GM10248 (cell line): Measurements from ENCODE around the gene MFSD1.

ENCODE experiments used
- CTCF ChIA-PET: fragments of 300-600 bp; sonication (Branson Sonifier 250); formaldehyde crosslinking; extraction: SDS; loops from one replicate; lab custom pipeline; 2021; ENCODE audit warnings: antibody characterized with exemption; lab: Yijun Ruan, JAX
- POLR2A ChIA-PET: fragments of 350-650 bp; sonication (Branson Sonifier 250); formaldehyde crosslinking; extraction: SDS; loops from one replicate; lab custom pipeline; 2020; ENCODE audit warnings: antibody characterized with exemption; lab: Yijun Ruan, JAX
- DNase-seq: peaks from one replicate; pipeline ENCODE4 v3.0.0; 2012; ENCODE audit errors: extremely low spot score
- CTCF ChIP-seq: IDR thresholded peaks from 2 replicates; pipeline ENCODE4 v1.5.1; 2012; ENCODE audit warnings: mild to moderate bottlenecking, low read depth; ENCODE audit errors: extremely low read depth, missing control alignments, control extremely low read depth

MFSD1 gene

GRCh38 chr3:158792709-158793108 lies 9.1 kb upstream of the MFSD1 start:
- TF ChIP-seq CTCF: no peak
- POLR2A ChIA-PET: no interaction called here
- CTCF ChIA-PET: interaction anchor here (1.8 to 5.5 kb wide), 2 partner anchors 11 to 64 kb away, joined by 5 to 80 read pairs; no protein-coding TSS in a partner anchor
- no peak for DNase-seq

GRCh38 chr3:158794206-158794605 lies 7.6 kb upstream of the MFSD1 start:
- ChIA-PET POLR2A (no interaction called here), CTCF (interaction anchor here (1.0 to 4.1 kb wide), 12 partner anchors 8 to 463 kb away, joined by 3 to 17 read pairs (median 4); no protein-coding TSS in a partner anchor)
- no peak for DNase-seq
- no peak for TF ChIP-seq CTCF

- DNase-seq: no peak
- POLR2A ChIA-PET: no interaction called here
- peak; percentile 56 for TF ChIP-seq CTCF
- CTCF ChIA-PET: interaction anchor here (0.6 to 4.1 kb wide), 21 partner anchors 9 to 465 kb away, joined by 3 to 17 read pairs (median 4); partner anchors contain the start of gene LXN
Measured at GRCh38 chr3:158794936-158795518, 6.8 kb upstream of the MFSD1 start.

- ChIA-PET POLR2A (interaction anchor here (0.6 kb wide), 3 partner anchors 10 to 1181 kb away, joined by 3 to 6 read pairs (median 4); no protein-coding TSS in a partner anchor), CTCF (interaction anchor here (0.8 to 4.1 kb wide), 16 partner anchors 9 to 936 kb away, joined by 3 to 19 read pairs (median 4); no protein-coding TSS in a partner anchor)
- TF ChIP-seq CTCF: no peak
- peak; percentile 22 for DNase-seq
Measured at GRCh38 chr3:158801201-158801600, 653 bp upstream of the MFSD1 start.

- CTCF ChIA-PET: interaction anchor here (0.8 to 4.1 kb wide), 14 partner anchors 9 to 458 kb away, joined by 3 to 19 read pairs (median 4); partner anchors contain the start of gene GFM1
- peak; percentile 33 for DNase-seq
- TF ChIP-seq CTCF: no peak
- POLR2A ChIA-PET: no interaction called here
Measured at GRCh38 chr3:158802409-158803268, 785 bp downstream of the MFSD1 start.

- ChIA-PET CTCF (interaction anchor here (1.0 to 1.9 kb wide), 2 partner anchors 9 to 125 kb away, joined by 3 to 6 read pairs; no protein-coding TSS in a partner anchor), POLR2A (no interaction called here)
- no peak for TF ChIP-seq CTCF
- DNase-seq: no peak
Measured at GRCh38 chr3:158804441-158804840, 2.6 kb downstream of the MFSD1 start.
